Hepatocyte (in vitro differentiated cells): ENCODE data around the gene SIGLEC14. TPM values are rescaled to one million over a fixed set of nuclear protein-coding genes. Genes with fewer than 3 reads are reported as not detected.

ENCODE experiments used
- DNase-seq: peaks from one replicate; pipeline ENCODE4 v3.0.0-alpha.2; 2016; ENCODE audit warnings: low spot score
- H2AFZ ChIP-seq: fragments of 200-600 bp; sonication (generic); 2 replicates; pipeline ENCODE4 v1.6.0; 2016; ENCODE audit warnings: antibody characterized with exemption, mild to moderate bottlenecking
- H3K27ac ChIP-seq: fragments of 200-600 bp; sonication (generic); 2 replicates; pipeline ENCODE4 v1.5.1; 2016; ENCODE audit warnings: mild to moderate bottlenecking
- H3K27me3 ChIP-seq: fragments of 200-600 bp; sonication (generic); 2 replicates; pipeline ENCODE4 v1.6.1; 2016
- H3K36me3 ChIP-seq: fragments of 200-600 bp; sonication (generic); replicated peaks from 2 replicates; pipeline ENCODE4 v1.5.1; 2016; ENCODE audit warnings: low read depth; ENCODE audit not compliant: insufficient read depth
- H3K4me1 ChIP-seq: fragments of 200-600 bp; sonication (generic); 2 replicates; pipeline ENCODE4 v1.5.1; 2016; ENCODE audit warnings: mild to moderate bottlenecking, moderate library complexity; ENCODE audit not compliant: insufficient read depth
- H3K4me2 ChIP-seq: fragments of 200-600 bp; sonication (generic); 2 replicates; pipeline ENCODE4 v1.6.0; 2016
- H3K4me3 ChIP-seq: fragments of 200-600 bp; sonication (generic); 2 replicates; pipeline ENCODE4 v1.5.1; 2016; ENCODE audit warnings: mild to moderate bottlenecking
- H3K79me2 ChIP-seq: fragments of 200-600 bp; sonication (generic); 2 replicates; pipeline ENCODE4 v1.6.0; 2017; ENCODE audit warnings: mild to moderate bottlenecking
- H3K9me2 ChIP-seq: fragments of 200-600 bp; sonication (generic); replicated peaks from 2 replicates; pipeline ENCODE4 v1.6.0; 2017; ENCODE audit warnings: mild to moderate bottlenecking; ENCODE audit not compliant: insufficient read depth
- H3K9me3 ChIP-seq: fragments of 200-600 bp; sonication (generic); 2 replicates; pipeline ENCODE4 v1.5.1; 2016; ENCODE audit warnings: low read depth, mild to moderate bottlenecking
- H4K20me1 ChIP-seq: fragments of 200-600 bp; sonication (generic); 2 replicates; pipeline ENCODE4 v1.6.0; 2016; ENCODE audit warnings: mild to moderate bottlenecking; ENCODE audit not compliant: insufficient read depth, poor library complexity, severe bottlenecking
- CTCF ChIP-seq: fragments of 200-600 bp; sonication (generic); IDR thresholded peaks from 2 replicates; pipeline ENCODE4 v1.5.1; 2016; ENCODE audit warnings: antibody characterized with exemption, mild to moderate bottlenecking; ENCODE audit not compliant: poor library complexity
- EZH2 ChIP-seq: fragments of 200-600 bp; sonication (generic); IDR thresholded peaks from 2 replicates; pipeline ENCODE4 v1.6.1; 2016; ENCODE audit warnings: antibody characterized with exemption, mild to moderate bottlenecking, borderline replicate concordance
- EZH2phosphoT487 ChIP-seq: fragments of 200-600 bp; sonication (generic); IDR thresholded peaks from one replicate; pipeline ENCODE4 v1.6.1; 2018; ENCODE audit warnings: antibody characterized with exemption, mild to moderate bottlenecking, low read depth, moderate library complexity; ENCODE audit not compliant: unreplicated experiment, severe bottlenecking
- WGBS: methylation state at CpG from one replicate; pipeline ENCODE4 v1.1.6; 2016; ENCODE audit warnings: low lambda C conversion rate; ENCODE audit errors: missing lambda C conversion rate; 5-methylcytosine and 5-hydroxymethylcytosine counted together
- polyA plus RNA-seq: library from polyadenylated mRNA; unstranded; fragments of >200 nt; fragmentation: Nextera tagmentation; extraction: Ambion mirVana; gene quantifications from 2 replicates; pipeline ENCODE4 v1.2.1, GENCODE V29; 2016
- total RNA-seq: library from RNA; depleted of rRNA; stranded (reverse); fragments of >200 nt; gene quantifications from 2 replicates; pipeline ENCODE4 v1.2.3, GENCODE V29; 2014

The SIGLEC14 gene
- total and polyA plus RNA-seq, 2 experiments from 2014 or later: 0.13 to 0.47 TPM

- H3K27me3 ChIP-seq: no peaks in the 10 kb centered on the region
- H3K79me2 ChIP-seq: peaks cover 77% of the 10 kb centered on the region
- H2AFZ ChIP-seq: peak overlapping the region; percentile 53
- no peaks in the 10 kb centered on the region for H3K9me2 ChIP-seq
- peak; percentile 69 for DNase-seq
- no peaks in the 10 kb centered on the region for H3K36me3 ChIP-seq
- H3K4me2 ChIP-seq: peak overlapping the region; percentile 92
- 2% methylated on average over 5 of the region's 21 CpGs for WGBS
- no peaks in the 10 kb centered on the region for H3K9me3 ChIP-seq
- H4K20me1 ChIP-seq: peaks cover 39% of the 10 kb centered on the region
- peak overlapping the region; percentile 98 for H3K27ac ChIP-seq
- H3K4me1 ChIP-seq: peaks cover 20% of the 10 kb centered on the region
- TF ChIP-seq EZH2 (no peak), EZH2phosphoT487 (no peak), CTCF (no peak)
- peak overlapping the region; percentile 98 for H3K4me3 ChIP-seq
Measured at GRCh38 chr19:51689751-51690453, 43.3 kb upstream of the SIGLEC14 start.

- H3K27ac ChIP-seq: peak overlapping the region; percentile 98
- no peaks in the 10 kb centered on the region for H3K9me3 ChIP-seq
- H3K4me3 ChIP-seq: peak overlapping the region; percentile 98
- no peaks in the 10 kb centered on the region for H3K9me2 ChIP-seq
- peak; percentile 95 for DNase-seq
- H3K36me3 ChIP-seq: no peaks in the 10 kb centered on the region
- H3K79me2 ChIP-seq: peaks cover 67% of the 10 kb centered on the region
- H3K27me3 ChIP-seq: no peaks in the 10 kb centered on the region
- H3K4me2 ChIP-seq: peak overlapping the region; percentile 92
- peaks cover 29% of the 10 kb centered on the region for H4K20me1 ChIP-seq
- TF ChIP-seq CTCF (no peak), EZH2phosphoT487 (no peak), EZH2 (no peak)
- peak overlapping the region; percentile 68 for H2AFZ ChIP-seq
- WGBS: 6% methylated on average over 2 of the region's 63 CpGs
- peaks cover 20% of the 10 kb centered on the region for H3K4me1 ChIP-seq
Measured at GRCh38 chr19:51688671-51689571, 42.3 kb upstream of the SIGLEC14 start.

DNA sequence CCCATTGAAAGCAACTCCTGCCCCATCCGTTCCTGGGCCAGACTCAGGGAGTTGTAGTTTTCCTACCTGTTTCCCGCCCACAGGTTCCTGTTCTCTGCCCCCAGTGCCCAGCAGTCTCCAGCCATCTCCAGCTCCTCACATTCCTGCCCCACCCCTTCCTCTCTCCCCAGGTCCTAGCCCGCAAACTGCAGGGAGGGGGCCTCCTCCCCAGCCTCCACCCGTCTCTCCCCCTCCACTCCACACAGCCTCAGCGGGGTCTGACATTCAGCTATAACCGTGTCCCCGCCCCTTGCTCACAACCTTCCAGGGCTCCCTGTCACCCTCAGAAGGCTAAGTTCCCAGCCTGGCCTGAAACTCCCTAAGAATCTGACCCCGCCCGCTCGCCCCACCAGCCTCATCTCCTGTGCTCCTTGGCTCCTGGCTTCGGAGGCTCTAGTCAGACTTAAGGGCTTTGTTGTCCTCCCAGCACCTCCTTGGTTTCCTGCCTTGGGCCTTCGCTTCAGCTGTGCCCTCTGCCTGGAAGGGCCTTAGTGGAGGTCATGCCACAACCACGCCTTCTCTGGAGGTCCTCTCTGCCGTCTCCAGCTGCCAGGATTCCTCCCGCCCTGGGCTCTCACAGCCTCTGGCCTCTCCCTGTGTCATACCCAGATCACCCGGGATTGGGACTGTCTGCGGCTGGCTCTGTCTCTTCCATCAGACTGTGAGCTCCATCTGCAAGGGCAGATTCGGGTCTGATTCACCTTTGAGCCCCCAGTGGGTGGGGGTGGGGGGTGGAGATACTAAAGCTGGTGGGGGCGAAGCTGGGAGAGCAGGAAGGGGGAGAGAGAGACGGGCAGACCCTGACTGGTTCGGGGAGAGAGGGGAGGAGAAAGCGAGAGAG, 41.4 kb upstream of the SIGLEC14 start:
- H3K4me1 ChIP-seq: peaks cover 20% of the 10 kb centered on the region
- no peaks in the 10 kb centered on the region for H3K36me3 ChIP-seq
- H3K27ac ChIP-seq: peak overlapping the region; percentile 98
- WGBS: 3% methylated on average over 18 of the region's 22 CpGs
- H3K4me3 ChIP-seq: peak overlapping the region; percentile 43
- no peaks in the 10 kb centered on the region for H3K27me3 ChIP-seq
- H4K20me1 ChIP-seq: peaks cover 20% of the 10 kb centered on the region
- no peaks in the 10 kb centered on the region for H3K9me2 ChIP-seq
- peak overlapping the region; percentile 92 for H3K4me2 ChIP-seq
- H3K79me2 ChIP-seq: peaks cover 58% of the 10 kb centered on the region
- DNase-seq: peak; percentile 77
- TF ChIP-seq CTCF (no peak), EZH2phosphoT487 (no peak), EZH2 (no peak)
- H2AFZ ChIP-seq: peak overlapping the region; percentile 68
- no peaks in the 10 kb centered on the region for H3K9me3 ChIP-seq
